Measurements from ENCODE around the gene ATP6V1B1. TPM values are rescaled to one million over a fixed set of nuclear protein-coding genes. Genes with fewer than 3 reads are reported as not detected.

Gene ATP6V1B1
- total and polyA plus RNA-seq, 2 of the 13 experiments (the other 11 are each of a cell fraction or from before 2014, with no cell fraction given) = 0.58 to 1.6 TPM

- TF ChIP-seq CENPBD1 (CRISPR knock-in tag; IDR thresholded peaks at IDR 0.05; ENCODE audit: borderline replicate concordance, low read depth) = no peak; the same call in 1 of the 2 replicates
- TF ChIP-seq ATF2 (CRISPR knock-in tag; IDR thresholded peaks at IDR 0.05) = peak; percentile 19
- TF ChIP-seq CHD4 (IDR thresholded peaks at IDR 0.05; ENCODE audit: borderline replicate concordance, low read length) = no peak
- TF ChIP-seq TARDBP (CRISPR knock-in tag; IDR thresholded peaks at IDR 0.05) = peak; percentile 84
- no peak for TF ChIP-seq ATF5 (CRISPR knock-in tag; IDR thresholded peaks at IDR 0.05; ENCODE audit: low read depth)
- no peak for TF ChIP-seq AKNA (CRISPR knock-in tag; IDR thresholded peaks at IDR 0.05; ENCODE audit: borderline replicate concordance)
- TF ChIP-seq PHF20 (CRISPR knock-in tag; IDR thresholded peaks at IDR 0.05) = peak; percentile 80
- peak; percentile 98 for TF ChIP-seq ZMYM4 (CRISPR knock-in tag; IDR thresholded peaks at IDR 0.05)
- TF ChIP-seq KMT2A (CRISPR knock-in tag; IDR thresholded peaks at IDR 0.05) = peak; percentile 20; the same call in 1 of the 2 replicates
- no peak for TF ChIP-seq ZMAT3 (CRISPR knock-in tag; conservative IDR thresholded peaks at IDR 0.05)
- no peak for TF ChIP-seq ATF4 (CRISPR knock-in tag; IDR thresholded peaks at IDR 0.05)
- peak; percentile 67; the same call in 1 of the 2 replicates for TF ChIP-seq MAZ (IDR thresholded peaks at IDR 0.05; ENCODE audit: borderline replicate concordance, low read depth, low read length)
- peak; percentile 95 for TF ChIP-seq MAZ (CRISPR knock-in tag; IDR thresholded peaks at IDR 0.05; ENCODE audit: low read depth)
- TF ChIP-seq JDP2 (CRISPR knock-in tag; IDR thresholded peaks at IDR 0.05; ENCODE audit: borderline replicate concordance) = no peak
- TF ChIP-seq RFXAP (CRISPR knock-in tag; IDR thresholded peaks at IDR 0.05; ENCODE audit: borderline replicate concordance) = peak; percentile 32; the same call in 1 of the 2 replicates
- TF ChIP-seq NCOR1 (IDR thresholded peaks at IDR 0.05; ENCODE audit: borderline replicate concordance, low read length) = no peak
- peak; percentile 87 for TF ChIP-seq IRF2 (CRISPR knock-in tag; IDR thresholded peaks at IDR 0.05)
- TF ChIP-seq THRA (CRISPR knock-in tag; IDR thresholded peaks at IDR 0.05; ENCODE audit: borderline replicate concordance) = peak; percentile 43; the same call in 1 of the 2 replicates
- no peak for TF ChIP-seq NR3C1 (CRISPR knock-in tag; IDR thresholded peaks at IDR 0.05)
Observed at GRCh38 chr2:70994699-70995425, 59.2 kb downstream of the ATP6V1B1 start, which contains the start of gene TEX261 (continued).

All from HepG2 (cell line).